HG03025 (cell line): ENCODE measurements around the gene GALM.
"Not testable (repeated sequence)": the region's sequence is repeated elsewhere in the genome, so short reads cannot be mapped to it uniquely, and the experiment has no call there.

Source experiments
- ATAC-seq: cut with Tn5 transposase; IDR thresholded peaks from one replicate; pipeline ENCODE4 v1.9.1; 2021; ENCODE audit warnings: mild to moderate bottlenecking, moderate library complexity; ENCODE audit not compliant: unreplicated experiment, low FRiP score

GALM gene

GRCh38 chr2:38706846-38707345 lies 41.0 kb downstream of the GALM start:
- ATAC-seq, result no peak

GRCh38 chr2:38708491-38708890 lies 42.6 kb downstream of the GALM start:
- ATAC-seq, result not testable (repeated sequence)

GRCh38 chr2:38708900-38709566 lies 43.1 kb downstream of the GALM start:
- ATAC-seq, result no peak

GRCh38 chr2:38709567-38710194 lies 43.8 kb downstream of the GALM start:
- no peak for ATAC-seq

- no peak for ATAC-seq
Observed at GRCh38 chr2:38711558-38711957, 45.6 kb downstream of the GALM start.

GRCh38 chr2:38712413-38712812 lies 46.5 kb downstream of the GALM start:
- ATAC-seq, result no peak

GRCh38 chr2:38712871-38713270 lies 47.0 kb downstream of the GALM start:
- no peak for ATAC-seq

GRCh38 chr2:38713338-38713737 lies 47.4 kb downstream of the GALM start:
- no peak for ATAC-seq

- ATAC-seq, result not testable (repeated sequence)
Observed at GRCh38 chr2:38714941-38715340, 49.0 kb downstream of the GALM start.

- ATAC-seq, result no peak
Observed at GRCh38 chr2:38716185-38716584, 50.3 kb downstream of the GALM start.

GRCh38 chr2:38718601-38719000 lies 52.7 kb downstream of the GALM start:
- no peak for ATAC-seq

GRCh38 chr2:38719706-38720105 lies 53.8 kb downstream of the GALM start:
- ATAC-seq, result no peak

GRCh38 chr2:38720613-38721241 lies 54.8 kb downstream of the GALM start:
- no peak for ATAC-seq

- peak; percentile 32 for ATAC-seq
Observed at GRCh38 chr2:38722271-38723061, 56.6 kb downstream of the GALM start.

GRCh38 chr2:38723173-38723572 lies 57.3 kb downstream of the GALM start:
- ATAC-seq, result peak; percentile 61

- ATAC-seq, result no peak
Observed at GRCh38 chr2:38727661-38728060, 61.7 kb downstream of the GALM start.

GRCh38 chr2:38728694-38729093 lies 62.8 kb downstream of the GALM start:
- no peak for ATAC-seq

- ATAC-seq, result no peak
Observed at GRCh38 chr2:38731090-38731489, 65.2 kb downstream of the GALM start.

GRCh38 chr2:38731684-38732221 lies 65.8 kb downstream of the GALM start:
- ATAC-seq, result no peak

- no peak for ATAC-seq
Observed at GRCh38 chr2:38733300-38733971, 67.5 kb downstream of the GALM start.
